Cardiac muscle cell (in vitro differentiated cells and primary cell): ENCODE measurements around the gene PRCC. TPM values are rescaled to one million over a fixed set of nuclear protein-coding genes. Genes with fewer than 3 reads are reported as not detected.

Experiments used
- DNase-seq, 2 donors: peaks; one replicate each; pipeline versions ENCODE4 v3.0.0 to v3.0.0-alpha.2; 2010 to 2017; ENCODE audit warnings: low read depth in 1 of 2, low spot score in 1 of 2
- H3K27ac ChIP-seq: fragments of 200-600 bp; sonication (generic); 2 replicates; pipeline ENCODE4 v1.5.1; 2016
- H3K27me3 ChIP-seq: fragments of 200-600 bp; sonication (generic); 2 replicates; pipeline ENCODE4 v1.6.0; 2016; ENCODE audit warnings: control low read depth
- H3K36me3 ChIP-seq: fragments of 200-600 bp; sonication (generic); 2 replicates; pipeline ENCODE4 v1.5.1; 2016; ENCODE audit warnings: control low read depth
- H3K4me1 ChIP-seq: fragments of 200-600 bp; sonication (generic); 2 replicates; pipeline ENCODE4 v1.8.1; 2017; ENCODE audit warnings: low read depth, mild to moderate bottlenecking, mixed run types
- H3K4me3 ChIP-seq: fragments of 200-600 bp; sonication (generic); 2 replicates; pipeline ENCODE4 v1.5.1; 2016; ENCODE audit warnings: mild to moderate bottlenecking
- H3K9me3 ChIP-seq: fragments of 200-600 bp; sonication (generic); 2 replicates; pipeline ENCODE4 v1.5.1; 2017; ENCODE audit warnings: low read depth, mild to moderate bottlenecking, control low read depth
- polyA plus RNA-seq: library from polyadenylated mRNA; unstranded; fragments of >200 nt; fragmentation: Nextera tagmentation; extraction: Ambion mirVana; gene quantifications from 2 replicates; pipeline ENCODE4 v1.2.1, GENCODE V29; 2016
- total RNA-seq: library from RNA; depleted of rRNA; stranded (reverse); fragments of >200 nt; gene quantifications from 2 replicates; pipeline ENCODE4 v1.2.3, GENCODE V29; 2016
- TF ChIP-seq, protein P1 (sequence below): IDR thresholded peaks from 2 replicates; pipeline ENCODE4 v1.5.1; 2012; ENCODE audit warnings: low read depth, mild to moderate bottlenecking, low read length

Gene PRCC
- total and polyA plus RNA-seq, 2 experiments from 2014 or later: 118 to 126 TPM

GRCh38 chr1:156776942-156777341 lies 9.6 kb downstream of the PRCC start:
- H3K9me3 ChIP-seq: no peaks in the 10 kb centered on the region
- peak in 1 of 2 donors; percentile 10 for DNase-seq
- peak overlapping the region; percentile 71 for H3K27ac ChIP-seq
- no peaks in the 10 kb centered on the region for H3K36me3 ChIP-seq
- H3K4me1 ChIP-seq: peaks cover 36% of the 10 kb centered on the region
- no peaks in the 10 kb centered on the region for H3K27me3 ChIP-seq
- H3K4me3 ChIP-seq: no peak overlapping the region
- TF ChIP-seq, protein P1, sequence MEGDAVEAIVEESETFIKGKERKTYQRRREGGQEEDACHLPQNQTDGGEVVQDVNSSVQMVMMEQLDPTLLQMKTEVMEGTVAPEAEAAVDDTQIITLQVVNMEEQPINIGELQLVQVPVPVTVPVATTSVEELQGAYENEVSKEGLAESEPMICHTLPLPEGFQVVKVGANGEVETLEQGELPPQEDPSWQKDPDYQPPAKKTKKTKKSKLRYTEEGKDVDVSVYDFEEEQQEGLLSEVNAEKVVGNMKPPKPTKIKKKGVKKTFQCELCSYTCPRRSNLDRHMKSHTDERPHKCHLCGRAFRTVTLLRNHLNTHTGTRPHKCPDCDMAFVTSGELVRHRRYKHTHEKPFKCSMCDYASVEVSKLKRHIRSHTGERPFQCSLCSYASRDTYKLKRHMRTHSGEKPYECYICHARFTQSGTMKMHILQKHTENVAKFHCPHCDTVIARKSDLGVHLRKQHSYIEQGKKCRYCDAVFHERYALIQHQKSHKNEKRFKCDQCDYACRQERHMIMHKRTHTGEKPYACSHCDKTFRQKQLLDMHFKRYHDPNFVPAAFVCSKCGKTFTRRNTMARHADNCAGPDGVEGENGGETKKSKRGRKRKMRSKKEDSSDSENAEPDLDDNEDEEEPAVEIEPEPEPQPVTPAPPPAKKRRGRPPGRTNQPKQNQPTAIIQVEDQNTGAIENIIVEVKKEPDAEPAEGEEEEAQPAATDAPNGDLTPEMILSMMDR: no peak

DNA sequence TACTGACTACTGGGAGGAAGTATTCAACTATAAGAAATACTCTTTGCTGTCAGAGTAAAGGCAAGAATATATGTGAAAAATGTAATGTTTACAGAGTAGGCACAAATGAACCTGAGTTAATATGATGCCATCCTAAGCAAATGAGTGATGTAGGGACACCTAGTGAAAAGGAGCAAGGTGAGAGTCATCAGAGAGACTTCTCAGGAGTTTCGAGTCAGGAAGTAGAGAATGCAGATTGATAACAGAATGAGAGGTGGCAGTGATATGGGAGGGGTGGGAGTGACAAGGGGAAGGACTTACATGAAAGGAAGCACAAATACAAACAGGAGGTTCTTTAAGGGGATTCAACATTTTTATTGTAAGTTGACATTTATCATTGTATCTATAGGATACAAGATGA lies 10.2 kb downstream of the PRCC start:
- Histone ChIP-seq H3K27me3 (no peaks in the 10 kb centered on the region), H3K4me1 (peaks cover 30% of the 10 kb centered on the region), H3K36me3 (peaks cover 3% of the 10 kb centered on the region), H3K9me3 (no peaks in the 10 kb centered on the region), H3K4me3 (no peak overlapping the region), H3K27ac (peak overlapping the region; percentile 71)
- TF ChIP-seq, protein P1: no peak
- no peak for DNase-seq

DNA sequence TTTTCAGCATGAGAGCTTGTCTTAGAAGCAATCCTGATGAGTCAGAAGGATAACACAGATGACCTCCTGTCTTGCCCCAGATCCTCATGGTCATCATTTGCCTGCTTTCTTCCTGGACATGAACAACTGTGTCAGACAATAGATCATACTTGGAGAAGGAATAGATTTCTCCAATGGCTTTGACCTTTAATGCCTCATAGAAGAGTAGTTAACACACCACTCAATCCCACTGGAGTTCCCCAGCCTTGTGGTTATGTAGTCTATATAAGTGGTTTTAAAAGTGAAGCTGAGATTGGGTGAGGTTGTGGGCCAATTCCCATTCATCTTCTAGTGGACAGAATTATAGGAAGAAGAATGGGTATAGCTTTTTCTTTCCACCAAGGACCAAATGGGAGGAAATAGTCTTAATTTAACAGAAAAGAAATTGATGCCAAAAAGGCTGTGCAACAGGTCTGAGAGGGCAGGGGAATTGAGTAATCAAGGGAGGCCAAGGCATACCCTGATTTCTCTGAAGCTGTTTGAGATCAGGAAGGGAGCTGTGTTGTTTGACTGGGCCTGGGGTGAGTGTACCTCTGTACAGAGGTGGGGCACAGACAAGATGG lies 14.4 kb downstream of the PRCC start:
- no peaks in the 10 kb centered on the region for H3K27me3 ChIP-seq
- H3K9me3 ChIP-seq: no peaks in the 10 kb centered on the region
- H3K4me3 ChIP-seq: no peak overlapping the region
- H3K36me3 ChIP-seq: peaks cover 26% of the 10 kb centered on the region
- TF ChIP-seq, protein P1: no peak
- DNase-seq: peak in 1 of 2 donors; percentile 56
- no peak overlapping the region for H3K27ac ChIP-seq
- H3K4me1 ChIP-seq: peaks cover 15% of the 10 kb centered on the region

GRCh38 chr1:156785458-156785857 lies 18.1 kb downstream of the PRCC start:
- Histone ChIP-seq H3K27ac (no peak overlapping the region), H3K4me1 (no peaks in the 10 kb centered on the region), H3K27me3 (no peaks in the 10 kb centered on the region), H3K9me3 (no peaks in the 10 kb centered on the region), H3K36me3 (peaks cover 43% of the 10 kb centered on the region), H3K4me3 (no peak overlapping the region)
- TF ChIP-seq, protein P1: no peak
- no peak for DNase-seq

DNA sequence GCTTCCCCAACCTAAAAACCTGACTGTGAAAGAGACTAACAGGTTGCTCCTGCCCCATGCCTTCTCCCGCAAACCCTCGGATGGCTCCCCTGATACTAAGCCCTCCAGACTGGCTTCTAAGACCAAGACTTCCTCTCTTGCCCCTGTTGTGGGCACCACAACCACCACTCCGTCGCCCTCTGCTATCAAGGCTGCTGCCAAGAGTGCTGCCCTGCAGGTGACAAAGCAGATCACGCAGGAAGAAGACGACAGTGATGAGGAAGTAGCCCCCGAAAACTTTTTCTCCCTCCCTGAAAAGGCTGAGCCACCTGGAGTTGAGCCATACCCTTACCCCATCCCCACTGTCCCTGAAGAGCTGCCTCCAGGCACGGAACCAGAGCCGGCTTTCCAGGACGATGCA lies 19.3 kb downstream of the PRCC start:
- H3K4me1 ChIP-seq: no peaks in the 10 kb centered on the region
- TF ChIP-seq, protein P1: no peak
- H3K36me3 ChIP-seq: peaks cover 50% of the 10 kb centered on the region
- no peak for DNase-seq
- no peaks in the 10 kb centered on the region for H3K27me3 ChIP-seq
- H3K9me3 ChIP-seq: no peaks in the 10 kb centered on the region
- H3K27ac ChIP-seq: no peak overlapping the region
- no peak overlapping the region for H3K4me3 ChIP-seq

DNA sequence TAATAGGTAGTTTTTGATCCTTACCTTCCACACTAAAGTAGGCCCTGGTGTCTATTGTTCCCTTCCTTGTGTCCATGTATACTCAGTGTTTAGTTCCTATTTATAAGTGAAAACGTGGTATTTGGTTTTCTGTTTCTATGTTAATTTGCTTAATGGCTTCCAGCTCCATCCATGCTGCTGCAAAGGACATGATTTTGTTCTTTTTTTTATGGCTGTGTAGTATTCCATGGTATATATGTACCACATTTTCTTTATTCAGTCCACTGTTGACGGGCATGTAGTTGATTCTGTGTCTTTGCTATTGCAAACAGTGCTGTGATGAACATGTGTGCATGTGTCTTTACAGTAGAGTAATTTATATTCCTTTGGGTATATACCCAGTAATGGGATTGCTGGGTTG lies 20.8 kb downstream of the PRCC start:
- Histone ChIP-seq H3K36me3 (peaks cover 55% of the 10 kb centered on the region), H3K9me3 (no peaks in the 10 kb centered on the region)
- TF ChIP-seq, protein P1: no peak

More for the DNA sequence above, 20.8 kb downstream of the PRCC start:
- no peaks in the 10 kb centered on the region for H3K4me1 ChIP-seq
- no peaks in the 10 kb centered on the region for H3K27me3 ChIP-seq
- no peak for DNase-seq
- H3K4me3 ChIP-seq: no peak overlapping the region
- no peak overlapping the region for H3K27ac ChIP-seq
